B cell (primary cell): ENCODE data around the gene ENOX1. TPM values are rescaled to one million over a fixed set of nuclear protein-coding genes. Genes with fewer than 3 reads are reported as not detected.

Experiments used
- ATAC-seq: fragments of 200-7000 bp; cut with Tn5 transposase; one replicate; pipeline ENCODE4 v1.10.0; 2021; ENCODE audit warnings: low read depth, mild to moderate bottlenecking, moderate number of reproducible peaks, moderate library complexity
- CTCF ChIA-PET: fragments of 350-600 bp; sonication (Branson Sonifier 250); formaldehyde crosslinking; loops from one replicate; lab custom pipeline; 2021; ENCODE audit warnings: antibody characterized with exemption, inconsistent platforms; lab: Charles Lee
- POLR2A ChIA-PET: fragments of 350-600 bp; sonication (Branson Sonifier 250); formaldehyde crosslinking; loops from one replicate; lab custom pipeline; 2021; ENCODE audit warnings: antibody characterized with exemption; lab: Charles Lee
- DNase-seq: peaks from one replicate; pipeline ENCODE4 v3.0.0; 2013
- H2AFZ ChIP-seq: 2 replicates; pipeline ENCODE4 v1.6.1; 2012; ENCODE audit warnings: mild to moderate bottlenecking, low read depth, low read length; ENCODE audit not compliant: insufficient read depth, poor library complexity, severe bottlenecking
- H3K27ac ChIP-seq, 2 donors: 1 replicate in 1 of 2; 2 replicates in 1 of 2; pipeline ENCODE4 v1.5.1; 2012 to 2013; ENCODE audit warnings: low read length in 2 of 2, mild to moderate bottlenecking in 2 of 2, moderate library complexity in 1 of 2
- H3K27me3 ChIP-seq, 4 experiments: fragments of 200-600 bp in 1 of 4; sonication (generic) in 1 of 4; replicated peaks in 1 of 4; 1 replicate in 2 of 4; 2 replicates in 2 of 4; pipeline versions ENCODE4 v1.6.1 to v1.7.0; 2013 to 2016; ENCODE audit warnings: low read length in 3 of 4, mild to moderate bottlenecking in 2 of 4, mixed read lengths in 1 of 4, moderate library complexity in 1 of 4; ENCODE audit not compliant: insufficient read depth in 4 of 4, control insufficient read depth in 3 of 4; ENCODE audit errors: control extremely low read depth in 1 of 4
- H3K36me3 ChIP-seq, 2 experiments: replicated peaks in 1 of 2; 1 replicate in 1 of 2; 2 replicates in 1 of 2; pipeline versions ENCODE4 v1.6.1 to v1.7.1; 2013; ENCODE audit warnings: low read length in 1 of 2; ENCODE audit not compliant: insufficient read depth in 2 of 2, control insufficient read depth in 1 of 2; ENCODE audit errors: control extremely low read depth in 1 of 2, extremely low read depth in 1 of 2
- H3K4me1 ChIP-seq, 2 donors: fragments of 200-600 bp in 1 of 2; sonication (generic) in 1 of 2; 1 replicate in 1 of 2; 2 replicates in 1 of 2; pipeline versions ENCODE4 v1.5.1 to v1.6.1; 2013 to 2017; ENCODE audit warnings: low read length in 2 of 2; ENCODE audit not compliant: control insufficient read depth in 2 of 2, insufficient read depth in 2 of 2
- H3K4me2 ChIP-seq: replicated peaks from 2 replicates; pipeline ENCODE3; 2012; ENCODE audit warnings: mild to moderate bottlenecking, low read depth, low read length; ENCODE audit not compliant: poor library complexity, severe bottlenecking
- H3K4me3 ChIP-seq, 5 experiments: fragments of 200-600 bp in 1 of 5; sonication (generic) in 1 of 5; 1 replicate in 3 of 5; 2 replicates in 2 of 5; pipeline versions ENCODE4 v1.5.1 to v1.7.0; 2011 to 2016; ENCODE audit warnings: low read length in 4 of 5, mild to moderate bottlenecking in 4 of 5, low read depth in 2 of 5, control low read depth in 1 of 5, moderate library complexity in 1 of 5; ENCODE audit not compliant: insufficient read depth in 1 of 5; ENCODE audit errors: control extremely low read depth in 1 of 5, extremely low read depth in 1 of 5
- H3K79me2 ChIP-seq: fragments of 200-600 bp; sonication (generic); one replicate; pipeline ENCODE4 v1.6.0; 2016; ENCODE audit warnings: low read length; ENCODE audit not compliant: control insufficient read depth, insufficient read depth
- H3K9ac ChIP-seq: fragments of 200-600 bp; sonication (generic); 2 replicates; pipeline ENCODE4 v1.6.1; 2017; ENCODE audit warnings: mild to moderate bottlenecking, low read length, moderate library complexity
- H3K9me3 ChIP-seq, 3 donors: one replicate each; pipeline versions ENCODE4 v1.6.1 to v1.7.1; 2013; ENCODE audit warnings: low read length in 2 of 3; ENCODE audit not compliant: control insufficient read depth in 2 of 3, insufficient read depth in 1 of 3; ENCODE audit errors: control extremely low read depth in 1 of 3
- H4K20me1 ChIP-seq: 2 replicates; pipeline ENCODE4 v1.6.0; 2012; ENCODE audit warnings: mild to moderate bottlenecking, low read length; ENCODE audit not compliant: insufficient read depth, control insufficient read depth, poor library complexity, severe bottlenecking
- H3K27ac Mint-ChIP-seq: one replicate; pipeline ENCODE4 v1.8.0; 2021; ENCODE audit warnings: mixed read lengths
- H3K27me3 Mint-ChIP-seq: one replicate; pipeline ENCODE4 v1.8.0; 2021; ENCODE audit warnings: mixed read lengths
- H3K4me1 Mint-ChIP-seq: one replicate; pipeline ENCODE4 v1.8.0; 2021; ENCODE audit warnings: mixed read lengths
- H3K4me3 Mint-ChIP-seq: one replicate; pipeline ENCODE4 v1.8.0; 2021; ENCODE audit warnings: mixed read lengths
- H3K9me3 Mint-ChIP-seq: one replicate; pipeline ENCODE4 v1.8.0; 2022; ENCODE audit warnings: mixed read lengths; ENCODE audit not compliant: insufficient read depth
- EZH2 ChIP-seq: IDR thresholded peaks from 2 replicates; pipeline ENCODE4 v1.6.1; 2012; ENCODE audit warnings: borderline replicate concordance, low read depth, mild to moderate bottlenecking, moderate library complexity, low read length; ENCODE audit not compliant: insufficient read depth, poor library complexity, severe bottlenecking
- WGBS: methylation state at CpG from one replicate; pipeline ENCODE4 v1.1.5; 2013; ENCODE audit warnings: missing lambda C conversion rate; ENCODE audit not compliant: insufficient coverage; 5-methylcytosine and 5-hydroxymethylcytosine counted together
- intact Hi-C: fragments of 100-400 bp; cut with micrococcal nuclease; formaldehyde crosslinking; loops from one replicate; pipeline ENCODE4 v1.10.0; 2022
- polyA plus RNA-seq: library from polyadenylated mRNA; depleted of rRNA; stranded (reverse); fragments of >200 nt; gene quantifications from 2 replicates; pipeline ENCODE4 v1.2.3, GENCODE V29; 2012
- total RNA-seq, 2 donors: library from RNA; stranded (reverse); fragments of 120-200 nt in 1 of 2; gene quantifications; 1 replicate in 1 of 2; 2 replicates in 1 of 2; pipeline versions ENCODE4 v1.2.3 to v1.2.4, GENCODE V29; 2013 to 2022
- TF ChIP-seq, protein P1 (sequence below): fragments of 200-600 bp; IDR thresholded peaks from one replicate; pipeline ENCODE4 v1.8.0; 2022; ENCODE audit warnings: antibody characterized with exemption, mild to moderate bottlenecking

The ENOX1 gene
- total and polyA plus RNA-seq, 2 donors (not counting 1 experiment from before 2014, with no cell fraction given), result not detected

DNA sequence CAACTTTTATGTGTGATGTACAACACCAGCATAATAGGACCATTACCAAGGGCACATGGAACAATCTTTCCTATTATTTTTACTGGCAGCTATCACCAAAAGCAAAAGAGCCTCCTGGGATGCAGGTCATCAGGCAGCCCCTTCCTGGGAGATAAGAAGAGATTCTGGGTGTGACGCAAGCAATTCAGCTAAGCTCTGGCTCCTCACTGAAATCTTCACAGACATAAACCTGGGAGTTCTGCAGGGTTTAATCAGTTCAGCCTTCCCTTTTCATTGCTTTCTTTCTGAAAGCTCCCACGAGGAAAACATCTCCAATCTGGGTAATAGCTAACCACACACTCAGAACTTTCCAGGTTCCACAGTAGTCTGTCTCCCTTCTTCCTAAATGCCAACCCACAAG lies 341.1 kb downstream of the ENOX1 start:
- H4K20me1 ChIP-seq, result no peaks in the 10 kb centered on the region
- peaks cover 15% of the 10 kb centered on the region for H3K27me3 Mint-ChIP-seq

DNA sequence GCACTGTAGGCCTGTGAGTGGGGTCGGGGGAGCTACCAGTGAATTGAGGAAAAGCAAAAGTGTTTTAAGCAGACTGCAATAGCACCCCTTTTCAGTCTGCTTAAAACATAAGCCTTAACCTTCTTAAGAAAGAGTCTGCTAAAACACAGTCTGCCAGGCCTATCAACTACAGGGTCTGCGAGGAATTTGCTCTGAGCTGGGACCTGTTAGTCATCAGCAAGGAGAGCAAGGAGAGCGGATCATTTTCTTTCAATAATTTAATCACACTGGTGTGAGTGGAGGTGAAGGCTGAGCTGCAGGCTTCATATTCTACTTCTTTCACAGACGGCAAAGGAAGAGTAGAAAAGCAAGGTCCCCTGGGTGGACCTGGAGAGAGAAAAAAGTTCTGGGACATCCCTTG lies 342.7 kb downstream of the ENOX1 start:
- H3K4me3 ChIP-seq, result no peak overlapping the region
- TF ChIP-seq, protein P1, sequence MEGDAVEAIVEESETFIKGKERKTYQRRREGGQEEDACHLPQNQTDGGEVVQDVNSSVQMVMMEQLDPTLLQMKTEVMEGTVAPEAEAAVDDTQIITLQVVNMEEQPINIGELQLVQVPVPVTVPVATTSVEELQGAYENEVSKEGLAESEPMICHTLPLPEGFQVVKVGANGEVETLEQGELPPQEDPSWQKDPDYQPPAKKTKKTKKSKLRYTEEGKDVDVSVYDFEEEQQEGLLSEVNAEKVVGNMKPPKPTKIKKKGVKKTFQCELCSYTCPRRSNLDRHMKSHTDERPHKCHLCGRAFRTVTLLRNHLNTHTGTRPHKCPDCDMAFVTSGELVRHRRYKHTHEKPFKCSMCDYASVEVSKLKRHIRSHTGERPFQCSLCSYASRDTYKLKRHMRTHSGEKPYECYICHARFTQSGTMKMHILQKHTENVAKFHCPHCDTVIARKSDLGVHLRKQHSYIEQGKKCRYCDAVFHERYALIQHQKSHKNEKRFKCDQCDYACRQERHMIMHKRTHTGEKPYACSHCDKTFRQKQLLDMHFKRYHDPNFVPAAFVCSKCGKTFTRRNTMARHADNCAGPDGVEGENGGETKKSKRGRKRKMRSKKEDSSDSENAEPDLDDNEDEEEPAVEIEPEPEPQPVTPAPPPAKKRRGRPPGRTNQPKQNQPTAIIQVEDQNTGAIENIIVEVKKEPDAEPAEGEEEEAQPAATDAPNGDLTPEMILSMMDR, result no peak
- TF ChIP-seq EZH2, result no peak
- intact Hi-C loops, result no loop called here

More for the DNA sequence above, 341.1 kb downstream of the ENOX1 start:
- ChIA-PET POLR2A (no interaction called here), CTCF (no interaction called here)
- no peak for DNase-seq
- H3K36me3 ChIP-seq, result no peaks in the 10 kb centered on the region
- Mint-ChIP-seq H3K4me3 (no peak overlapping the region), H3K9me3 (no peaks in the 10 kb centered on the region), H3K4me1 (no peaks in the 10 kb centered on the region), H3K27ac (no peak overlapping the region)
- H3K79me2 ChIP-seq, result no peaks in the 10 kb centered on the region
- no peaks in the 10 kb centered on the region for H3K4me1 ChIP-seq
- H2AFZ ChIP-seq, result no peak overlapping the region
- no peaks in the 10 kb centered on the region for H3K9me3 ChIP-seq
- no peak overlapping the region for H3K4me3 ChIP-seq
- 100% methylated on average over 1 of the region's 2 CpGs for WGBS
- H3K4me2 ChIP-seq, result no peak overlapping the region
- no peak for ATAC-seq
- no peak overlapping the region for H3K27ac ChIP-seq
- TF ChIP-seq, protein P1, result no peak
- TF ChIP-seq EZH2, result no peak
- no peaks in the 10 kb centered on the region for H3K27me3 ChIP-seq
- intact Hi-C loops, result no loop called here
- H3K9ac ChIP-seq, result no peak overlapping the region

More for the DNA sequence above, 342.7 kb downstream of the ENOX1 start:
- Mint-ChIP-seq H3K4me3 (no peak overlapping the region), H3K4me1 (no peaks in the 10 kb centered on the region), H3K27ac (no peak overlapping the region), H3K27me3 (peaks cover 15% of the 10 kb centered on the region), H3K9me3 (no peaks in the 10 kb centered on the region)
- no peak overlapping the region for H3K4me2 ChIP-seq
- ChIA-PET POLR2A (no interaction called here), CTCF (no interaction called here)
- H3K9ac ChIP-seq, result no peak overlapping the region
- H3K27ac ChIP-seq, result no peak overlapping the region
- no peaks in the 10 kb centered on the region for H3K79me2 ChIP-seq
- no peak overlapping the region for H2AFZ ChIP-seq
- H3K9me3 ChIP-seq, result no peaks in the 10 kb centered on the region
- no CpG with 5 or more reads among the region's 4 CpGs for WGBS
- H4K20me1 ChIP-seq, result no peaks in the 10 kb centered on the region
- no peaks in the 10 kb centered on the region for H3K36me3 ChIP-seq
- H3K4me1 ChIP-seq, result no peaks in the 10 kb centered on the region
- no peak for DNase-seq
- ATAC-seq, result no peak
- H3K27me3 ChIP-seq, result no peaks in the 10 kb centered on the region
